K562 (cell line): ENCODE measurements around the gene BCAS1. TPM values are rescaled to one million over a fixed set of nuclear protein-coding genes. Genes with fewer than 3 reads are reported as not detected.

Experiments used
- BACH1 ChIP-seq: fragments of 200-800 bp; sonication (Bioruptor generic); IDR thresholded peaks from 2 replicates; pipeline ENCODE4 v1.6.1; 2016; ENCODE audit warnings: missing genetic modification characterization, missing compliant biosample characterization
- BCLAF1 ChIP-seq, 2 experiments: fragments of 450-650 bp in 1 of 2; IDR thresholded peaks; 2 replicates each; pipeline ENCODE4 v1.6.1; 2011 to 2017; ENCODE audit warnings: low read depth in 2 of 2, antibody characterized with exemption in 1 of 2, borderline replicate concordance in 1 of 2, low read length in 1 of 2, mild to moderate bottlenecking in 1 of 2, mixed read lengths in 1 of 2; ENCODE audit not compliant: control insufficient read depth in 1 of 2
- GABPB1 ChIP-seq: sonication (generic); formaldehyde crosslinking; IDR thresholded peaks from 2 replicates; pipeline ENCODE4 v1.8.0; 2022; ENCODE audit warnings: mild to moderate bottlenecking, missing genetic modification reagents
- HDAC3 ChIP-seq: fragments of 450-650 bp; IDR thresholded peaks from 2 replicates; pipeline ENCODE4 v1.6.1; 2018; ENCODE audit warnings: borderline replicate concordance, mild to moderate bottlenecking, moderate library complexity; ENCODE audit not compliant: partially characterized antibody
- MCM7 ChIP-seq, 2 experiments: fragments of 450-650 bp; IDR thresholded peaks; 2 replicates each; pipeline ENCODE4 v1.6.1; 2016 to 2018
- MLX ChIP-seq, 2 experiments: fragments of 450-650 bp in 1 of 2; sonication (generic) in 1 of 2; formaldehyde crosslinking; conservative IDR thresholded peaks; 2 replicates each; pipeline versions ENCODE4 v1.4.0 to v1.8.1; 2020 to 2022; ENCODE audit warnings: mild to moderate bottlenecking in 1 of 2, missing genetic modification reagents in 1 of 2
- NCOR1 ChIP-seq: fragments of 450-650 bp; IDR thresholded peaks from 2 replicates; pipeline ENCODE4 v1.6.1; 2016; ENCODE audit warnings: mild to moderate bottlenecking, moderate library complexity
- NFE2L1 ChIP-seq: fragments of 450-650 bp; IDR thresholded peaks from 2 replicates; pipeline ENCODE4 v1.6.1; 2016; ENCODE audit warnings: missing genetic modification characterization, low read depth, mild to moderate bottlenecking, missing compliant biosample characterization, moderate library complexity, borderline replicate concordance
- RBBP5 ChIP-seq: fragments of 200-600 bp; sonication (generic); IDR thresholded peaks from 2 replicates; pipeline ENCODE4 v1.6.1; 2012; ENCODE audit warnings: borderline replicate concordance, mild to moderate bottlenecking, low read length, control low read depth, inconsistent platforms; ENCODE audit not compliant: insufficient read depth, poor library complexity, severe bottlenecking
- WHSC1 ChIP-seq: IDR thresholded peaks from one replicate; pipeline ENCODE4 v1.6.1; 2012; ENCODE audit warnings: low read length, control low read depth, inconsistent platforms
- ZC3H4 ChIP-seq: sonication (generic); formaldehyde crosslinking; IDR thresholded peaks from 2 replicates; pipeline ENCODE4 v1.9.0; 2021; ENCODE audit warnings: missing genetic modification reagents, borderline replicate concordance
- ZC3H8 ChIP-seq: fragments of 450-650 bp; IDR thresholded peaks from 2 replicates; pipeline ENCODE4 v1.6.1; 2017
- ZNF318 ChIP-seq, 2 experiments: fragments of 450-650 bp; IDR thresholded peaks; 2 replicates each; pipeline ENCODE4 v1.6.1; 2016; ENCODE audit warnings: mild to moderate bottlenecking in 2 of 2, borderline replicate concordance in 1 of 2, low read depth in 1 of 2, moderate library complexity in 1 of 2
- ZNF507 ChIP-seq: conservative IDR thresholded peaks from 2 replicates; pipeline ENCODE4 v1.6.1; 2017; ENCODE audit warnings: missing genetic modification characterization, missing compliant biosample characterization
- polyA plus RNA-seq, 8 experiments: library from polyadenylated mRNA; depleted of rRNA in 4 of 8; stranded (reverse) in 5 of 8; unstranded in 3 of 8; fragments of >200 nt; fragmentation: Nextera tagmentation in 2 of 8; fragmentation: Illumina TruSeq in 1 of 8; extraction: Ambion mirVana in 2 of 8; extraction: Trizol in 1 of 8; gene quantifications; 2 replicates each; pipeline versions ENCODE4 v1.2.1 to v1.2.3, GENCODE V29; 2011 to 2014; ENCODE audit warnings: inconsistent platforms in 1 of 8, missing spikeins in 1 of 8
- total RNA-seq, 7 experiments: library from RNA; depleted of rRNA in 6 of 7; stranded (reverse); fragments of >200 nt in 6 of 7; fragmentation: Illumina TruSeq in 2 of 7; extraction: Trizol in 2 of 7; gene quantifications; 2 replicates each; pipeline versions ENCODE4 v1.2.1 to v1.2.3, GENCODE V29; 2011 to 2021; ENCODE audit warnings: low replicate concordance in 1 of 7

The BCAS1 gene
- total and polyA plus RNA-seq, 9 of the 15 experiments (the other 6 are each of a cell fraction or from before 2014, with no cell fraction given) = 0.18 to 2.3 (median 0.93) TPM

- TF ChIP-seq MLX (CRISPR knock-in tag; conservative IDR thresholded peaks at IDR 0.05) = no peak
- TF ChIP-seq ZC3H4 (CRISPR knock-in tag) = no peak
- no peak for TF ChIP-seq HDAC3
- peak; percentile 81 for TF ChIP-seq NCOR1
- no peak for TF ChIP-seq WHSC1
- TF ChIP-seq NFE2L1 = no peak
- TF ChIP-seq MCM7 (IDR thresholded peaks at IDR 0.05) = no peak
- TF ChIP-seq GABPB1 (CRISPR knock-in tag) = no peak
- TF ChIP-seq ZNF507 (tag) = no peak
- peak; percentile 33; the same call in 1 of the 2 replicates for TF ChIP-seq BACH1
- peak in 1 of 2 experiments; percentile 19; a peak in 1 of 4 replicates for TF ChIP-seq BCLAF1 (IDR thresholded peaks at IDR 0.05; ENCODE audit: borderline replicate concordance in 1 of 2, control insufficient read depth in 1 of 2, low read depth in 2 of 2, low read length in 1 of 2)
- no peak for TF ChIP-seq RBBP5
- TF ChIP-seq ZNF318 (IDR thresholded peaks at IDR 0.05; ENCODE audit: borderline replicate concordance in 1 of 2, low read depth in 1 of 2) = peak in 1 of 2 experiments; percentile 58; a peak in 1 of 4 replicates
- TF ChIP-seq ZC3H8 = no peak
These were observed 153.0 kb downstream of the BCAS1 start (continued) for GRCh38 chr20:53917145-53918019.
